ENCODE data around the gene TKFC. TPM values are rescaled to one million over a fixed set of nuclear protein-coding genes. Genes with fewer than 3 reads are reported as not detected.

TKFC gene, protein sequence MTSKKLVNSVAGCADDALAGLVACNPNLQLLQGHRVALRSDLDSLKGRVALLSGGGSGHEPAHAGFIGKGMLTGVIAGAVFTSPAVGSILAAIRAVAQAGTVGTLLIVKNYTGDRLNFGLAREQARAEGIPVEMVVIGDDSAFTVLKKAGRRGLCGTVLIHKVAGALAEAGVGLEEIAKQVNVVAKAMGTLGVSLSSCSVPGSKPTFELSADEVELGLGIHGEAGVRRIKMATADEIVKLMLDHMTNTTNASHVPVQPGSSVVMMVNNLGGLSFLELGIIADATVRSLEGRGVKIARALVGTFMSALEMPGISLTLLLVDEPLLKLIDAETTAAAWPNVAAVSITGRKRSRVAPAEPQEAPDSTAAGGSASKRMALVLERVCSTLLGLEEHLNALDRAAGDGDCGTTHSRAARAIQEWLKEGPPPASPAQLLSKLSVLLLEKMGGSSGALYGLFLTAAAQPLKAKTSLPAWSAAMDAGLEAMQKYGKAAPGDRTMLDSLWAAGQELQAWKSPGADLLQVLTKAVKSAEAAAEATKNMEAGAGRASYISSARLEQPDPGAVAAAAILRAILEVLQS
- polyA plus RNA-seq = 1,000 to 10,000 TPM in 1 of 4 donors, 100 to 1,000 TPM in 3; 240 to 1,038 (median 445) TPM
- long read RNA-seq, donor 1, full-length matches to known transcripts = 8 of 49 reads
- long read RNA-seq, donor 1, partial matches to known transcripts = 41 of 49 reads
- long read RNA-seq, donor 1, other reads (novel, unspliced or antisense) = 0 of 49 reads
- long read RNA-seq, donor 2, full-length matches to known transcripts = 3 of 9 reads
- long read RNA-seq, donor 2, partial matches to known transcripts = 6 of 9 reads
- long read RNA-seq, donor 2, other reads (novel, unspliced or antisense) = 0 of 9 reads
- long read RNA-seq, donor 3, partial matches to known transcripts = 6 of 9 reads
- long read RNA-seq, donor 3, other reads (novel, unspliced or antisense) = 0 of 9 reads
- long read RNA-seq, donor 4 = 0 reads
- long read RNA-seq, donor 5, partial matches to known transcripts = 0 of 1 reads
- long read RNA-seq, donor 5, other reads (novel, unspliced or antisense) = 0 of 1 reads
- long read RNA-seq, donor 6, partial matches to known transcripts = 31 of 34 reads
- long read RNA-seq, donor 6, other reads (novel, unspliced or antisense) = 0 of 34 reads
- long read RNA-seq, donor 7 = 0 reads
- long read RNA-seq, donor 8 = 0 reads
- long read RNA-seq, donor 9, full-length matches to known transcripts = 2 of 45 reads
- long read RNA-seq, donor 9, partial matches to known transcripts = 43 of 45 reads
- long read RNA-seq, donor 9, other reads (novel, unspliced or antisense) = 0 of 45 reads
- long read RNA-seq, donor 10, full-length matches to known transcripts = 5 of 5 reads
- long read RNA-seq, donor 10, partial matches to known transcripts = 0 of 5 reads
- long read RNA-seq, donor 10, other reads (novel, unspliced or antisense) = 0 of 5 reads

- H3K9me3 ChIP-seq (ENCODE audit: control insufficient read depth in 2 of 2, insufficient read depth in 1 of 2, low read depth in 1 of 2, low read length in 1 of 2) = no peaks in the 10 kb centered on the region
- peak; percentile 93 to 97 for DNase-seq
- H3K4me1 ChIP-seq (ENCODE audit: control insufficient read depth in 3 of 3, insufficient read depth in 2 of 3, low read depth in 1 of 3, low read length in 2 of 3) = peaks cover 6 to 31% (median 7%) of the 10 kb centered on the region in 3 donors
- peak within 1 kb of the TSS; percentile 72 to 99 (median 90) for H3K4me3 ChIP-seq (ENCODE audit: low read depth in 1 of 3, low read length in 3 of 3)
- peaks cover 8 to 37% (median 9%) of the 10 kb centered on the region in 3 donors for H3K36me3 ChIP-seq (ENCODE audit: control insufficient read depth in 3 of 3, insufficient read depth in 2 of 3, low read depth in 1 of 3, low read length in 3 of 3)
- peak within 1 kb of the TSS; percentile 84 to 94 (median 91) for H3K27ac ChIP-seq (ENCODE audit: low read depth in 1 of 3, low read length in 2 of 3)
- FAIRE-seq = no peak
- no peaks in the 10 kb centered on the region for H3K27me3 ChIP-seq (ENCODE audit: control insufficient read depth in 3 of 3, insufficient read depth in 3 of 3, low read length in 3 of 3)
- 0% methylated on average over 75 to 80 of the region's 81 CpGs for WGBS, 3 donors
Observed at GRCh38 chr11:61332797-61333549, at the start of gene TKFC, which contains the start of gene DDB1. Gene TKFC (plus strand): TSS chr11:61333228. CDS start chr11:61334729, 1,501 bp downstream. Gene DDB1 (minus strand): TSS chr11:61333105. CDS start chr11:61332968, 137 bp downstream.

DNA sequence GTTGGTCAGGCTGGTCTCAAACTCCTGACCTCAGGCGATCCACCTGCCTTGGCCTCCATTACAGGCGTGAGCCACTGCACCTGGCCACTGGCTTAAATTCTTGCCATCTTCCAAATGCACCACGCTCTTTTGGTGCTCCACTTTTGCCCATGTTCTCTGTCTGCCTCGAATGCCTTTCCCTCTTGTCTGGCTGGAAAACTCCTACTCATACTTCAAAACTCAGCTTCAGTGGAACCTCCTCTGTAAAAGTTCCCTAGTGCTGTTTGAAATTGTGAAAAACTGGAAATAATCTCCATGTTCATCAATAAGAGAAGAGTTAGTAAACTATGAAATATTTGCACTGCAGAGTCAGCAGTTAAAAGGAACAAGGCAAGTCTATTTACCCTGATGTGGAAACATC lies 49.4 kb upstream of the TKFC start:
- Histone ChIP-seq H3K4me3 (ENCODE audit: low read depth in 1 of 3, low read length in 3 of 3) (no peak overlapping the region), H3K27ac (ENCODE audit: low read depth in 1 of 3, low read length in 2 of 3) (no peak overlapping the region), H3K36me3 (ENCODE audit: control insufficient read depth in 3 of 3, insufficient read depth in 2 of 3, low read depth in 1 of 3, low read length in 3 of 3) (peaks cover 0 to 31% (median 0%) of the 10 kb centered on the region in 3 donors), H3K4me1 (ENCODE audit: control insufficient read depth in 3 of 3, insufficient read depth in 2 of 3, low read depth in 1 of 3, low read length in 2 of 3) (no peaks in the 10 kb centered on the region), H3K9me3 (ENCODE audit: control insufficient read depth in 2 of 2, insufficient read depth in 1 of 2, low read depth in 1 of 2, low read length in 1 of 2) (peaks cover 0 to 5% of the 10 kb centered on the region in 2 donors), H3K27me3 (ENCODE audit: control insufficient read depth in 3 of 3, insufficient read depth in 3 of 3, low read length in 3 of 3) (no peaks in the 10 kb centered on the region)
- DNase-seq (no peak), FAIRE-seq (no peak)
- WGBS, 3 donors = 81 to 96% (median 92%) methylated on average over 4 of the region's 4 CpGs

GRCh38 chr11:61287338-61287977 lies 45.6 kb upstream of the TKFC start:
- H3K36me3 ChIP-seq (ENCODE audit: control insufficient read depth in 3 of 3, insufficient read depth in 2 of 3, low read depth in 1 of 3, low read length in 3 of 3) = peaks cover 0 to 19% (median 0%) of the 10 kb centered on the region in 3 donors
- 80 to 86% (median 83%) methylated on average over 14 of the region's 14 CpGs for WGBS, 3 donors
- H3K4me1 ChIP-seq (ENCODE audit: control insufficient read depth in 3 of 3, insufficient read depth in 2 of 3, low read depth in 1 of 3, low read length in 2 of 3) = no peaks in the 10 kb centered on the region
- DNase-seq (no peak), FAIRE-seq (no peak)
- H3K27ac ChIP-seq (ENCODE audit: low read depth in 1 of 3, low read length in 2 of 3) = no peak overlapping the region
- no peak overlapping the region for H3K4me3 ChIP-seq (ENCODE audit: low read depth in 1 of 3, low read length in 3 of 3)
- peaks cover 0 to 5% of the 10 kb centered on the region in 2 donors for H3K9me3 ChIP-seq (ENCODE audit: control insufficient read depth in 2 of 2, insufficient read depth in 1 of 2, low read depth in 1 of 2, low read length in 1 of 2)
- H3K27me3 ChIP-seq (ENCODE audit: control insufficient read depth in 3 of 3, insufficient read depth in 3 of 3, low read length in 3 of 3) = no peaks in the 10 kb centered on the region

DNA sequence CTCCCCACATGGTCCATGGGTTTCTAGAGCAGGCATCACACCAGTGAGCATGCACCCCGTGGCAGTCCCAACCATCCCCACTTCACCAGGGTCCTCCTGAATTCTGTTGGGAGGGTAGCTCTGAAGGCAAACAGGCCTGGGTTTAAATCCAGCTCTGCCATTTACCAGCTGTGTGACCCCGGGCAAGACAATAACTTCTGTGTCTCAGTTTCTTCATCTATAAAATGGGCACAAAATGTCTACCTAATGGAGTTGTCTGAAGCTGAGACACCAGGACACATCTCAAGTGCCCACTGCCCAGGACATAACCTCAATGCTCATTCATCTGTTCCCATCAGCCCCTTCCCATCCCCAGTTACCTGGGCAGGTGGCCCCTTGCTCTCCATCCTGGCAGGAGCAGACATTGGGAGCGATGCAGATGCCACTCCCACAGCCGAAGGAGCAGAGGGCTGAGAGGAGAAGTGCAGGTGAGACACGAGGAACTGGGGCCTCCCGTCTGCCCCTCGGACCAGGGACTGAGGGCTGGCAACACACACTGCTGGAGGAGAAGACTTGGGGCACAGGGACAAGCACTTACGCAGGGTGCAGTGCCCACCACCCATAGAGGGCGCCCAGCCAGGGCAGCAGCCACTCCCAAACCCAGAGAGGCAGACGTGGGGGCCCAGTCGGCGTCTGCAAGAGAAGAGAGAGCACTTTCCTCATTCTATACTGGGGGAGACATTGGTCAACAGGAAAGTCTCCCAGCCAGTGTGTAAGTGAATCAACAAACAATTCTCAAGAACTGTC lies 41.9 kb upstream of the TKFC start:
- WGBS, 3 donors = 83 to 87% (median 85%) methylated on average over 12 of the region's 12 CpGs
- FAIRE-seq (no peak), DNase-seq (no peak)
- Histone ChIP-seq H3K27ac (ENCODE audit: low read depth in 1 of 3, low read length in 2 of 3) (no peak overlapping the region), H3K9me3 (ENCODE audit: control insufficient read depth in 2 of 2, insufficient read depth in 1 of 2, low read depth in 1 of 2, low read length in 1 of 2) (no peaks in the 10 kb centered on the region), H3K4me1 (ENCODE audit: control insufficient read depth in 3 of 3, insufficient read depth in 2 of 3, low read depth in 1 of 3, low read length in 2 of 3) (peaks cover 3 to 14% (median 3%) of the 10 kb centered on the region in 3 donors), H3K4me3 (ENCODE audit: low read depth in 1 of 3, low read length in 3 of 3) (no peak overlapping the region), H3K27me3 (ENCODE audit: control insufficient read depth in 3 of 3, insufficient read depth in 3 of 3, low read length in 3 of 3) (peaks cover 0 to 7% (median 0%) of the 10 kb centered on the region in 3 donors), H3K36me3 (ENCODE audit: control insufficient read depth in 3 of 3, insufficient read depth in 2 of 3, low read depth in 1 of 3, low read length in 3 of 3) (peaks cover 0 to 10% (median 0%) of the 10 kb centered on the region in 3 donors)

DNA sequence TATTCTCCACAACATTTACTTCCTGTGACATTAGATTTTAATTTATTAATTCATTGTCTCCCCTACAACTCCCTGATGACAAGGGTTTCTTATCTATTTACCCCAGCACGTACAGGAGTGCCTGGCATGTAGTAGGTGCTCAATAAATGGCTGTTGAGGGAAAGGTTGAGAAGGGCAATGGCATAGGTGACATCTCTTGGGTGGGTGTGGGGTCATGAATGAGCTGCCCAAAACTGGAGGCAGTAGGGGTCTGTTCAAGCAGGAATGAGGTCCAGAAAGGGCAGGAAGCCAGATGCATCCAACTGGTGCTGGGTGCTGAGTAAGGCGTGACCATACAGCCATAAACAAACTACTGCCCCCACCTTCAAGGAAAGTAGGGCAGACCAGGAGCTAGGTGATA lies 40.7 kb upstream of the TKFC start:
- Histone ChIP-seq H3K27ac (ENCODE audit: low read depth in 1 of 3, low read length in 2 of 3) (no peak overlapping the region), H3K9me3 (ENCODE audit: control insufficient read depth in 2 of 2, insufficient read depth in 1 of 2, low read depth in 1 of 2, low read length in 1 of 2) (no peaks in the 10 kb centered on the region), H3K4me1 (ENCODE audit: control insufficient read depth in 3 of 3, insufficient read depth in 2 of 3, low read depth in 1 of 3, low read length in 2 of 3) (peaks cover 3 to 14% (median 3%) of the 10 kb centered on the region in 3 donors), H3K27me3 (ENCODE audit: control insufficient read depth in 3 of 3, insufficient read depth in 3 of 3, low read length in 3 of 3) (peaks cover 0 to 7% (median 0%) of the 10 kb centered on the region in 3 donors), H3K4me3 (ENCODE audit: low read depth in 1 of 3, low read length in 3 of 3) (no peak overlapping the region), H3K36me3 (ENCODE audit: control insufficient read depth in 3 of 3, insufficient read depth in 2 of 3, low read depth in 1 of 3, low read length in 3 of 3) (peaks cover 0 to 10% (median 0%) of the 10 kb centered on the region in 3 donors)
- FAIRE-seq (no peak), DNase-seq (no peak)
- 77 to 90% (median 87%) methylated on average over 2 of the region's 2 CpGs for WGBS, 3 donors

GRCh38 chr11:61293867-61294716 lies 38.9 kb upstream of the TKFC start:
- no peaks in the 10 kb centered on the region for H3K9me3 ChIP-seq (ENCODE audit: control insufficient read depth in 2 of 2, insufficient read depth in 1 of 2, low read depth in 1 of 2, low read length in 1 of 2)
- peak; percentile 6 to 68 for DNase-seq
- H3K27ac ChIP-seq (ENCODE audit: low read depth in 1 of 3, low read length in 2 of 3) = peak overlapping the region in 1 of 3 donors; percentile 33
- FAIRE-seq = no peak
- peaks cover 0 to 7% (median 0%) of the 10 kb centered on the region in 3 donors for H3K27me3 ChIP-seq (ENCODE audit: control insufficient read depth in 3 of 3, insufficient read depth in 3 of 3, low read length in 3 of 3)
- peaks cover 3 to 21% (median 8%) of the 10 kb centered on the region in 3 donors for H3K4me1 ChIP-seq (ENCODE audit: control insufficient read depth in 3 of 3, insufficient read depth in 2 of 3, low read depth in 1 of 3, low read length in 2 of 3)
- 1 to 2% (median 2%) methylated on average over 54 to 60 of the region's 60 CpGs for WGBS, 3 donors
- peaks cover 0 to 11% (median 0%) of the 10 kb centered on the region in 3 donors for H3K36me3 ChIP-seq (ENCODE audit: control insufficient read depth in 3 of 3, insufficient read depth in 2 of 3, low read depth in 1 of 3, low read length in 3 of 3)
- peak overlapping the region in 2 of 3 donors; percentile 62 to 64 for H3K4me3 ChIP-seq (ENCODE audit: low read depth in 1 of 3, low read length in 3 of 3)
